Measurements from ENCODE around the gene FSCN2.

GRCh38 chr17:81574643-81574956, 46.4 kb downstream of the FSCN2 start:
- TF ChIP-seq CTCF (IDR thresholded peaks at IDR 0.05) (no peak), POLR2A (IDR thresholded peaks at IDR 0.05) (no peak)
